ENCODE measurements around the gene SYNE4. TPM values are rescaled to one million over a fixed set of nuclear protein-coding genes. Genes with fewer than 3 reads are reported as not detected.

The SYNE4 gene
- total and polyA plus RNA-seq, 2 of the 4 experiments (the other 2 are of a cell fraction), result 0.27 TPM; not detected in 1

- Histone ChIP-seq H3K9me3 (ENCODE audit: control insufficient read depth, insufficient read depth, low read length) (no peaks in the 10 kb centered on the region), H4K91ac (ENCODE audit: insufficient read depth, low read depth, low read length) (no peak overlapping the region), H3K9ac (ENCODE audit: low read depth, low read length) (peak overlapping the region; percentile 27; the same call in 1 of the 2 replicates), H4K5ac (ENCODE audit: low read depth, low read length) (peak overlapping the region; percentile 12; the same call in 1 of the 2 replicates), H3K36me3 (ENCODE audit: control insufficient read depth, insufficient read depth, low read length) (no peaks in the 10 kb centered on the region; the same call in 1 of the 2 replicates), H2BK20ac (ENCODE audit: low read depth, low read length) (no peak overlapping the region), H3K27ac (ENCODE audit: insufficient read depth, low read length) (no peak overlapping the region; the same call in 1 of the 2 replicates), H3K23ac (ENCODE audit: low read depth, low read length) (no peak overlapping the region), H3K27me3 (ENCODE audit: control insufficient read depth, insufficient read depth, low read length) (no peaks in the 10 kb centered on the region), H3K18ac (ENCODE audit: low read depth, low read length) (no peak overlapping the region), H4K8ac (ENCODE audit: low read depth in 2 of 2, low read length in 2 of 2) (peak overlapping the region in 1 of 2 experiments; percentile 82; a peak in 1 of 4 replicates), H4K20me1 (ENCODE audit: insufficient read depth, low read length) (no peaks in the 10 kb centered on the region; the same call in 1 of the 2 replicates), H3K4ac (ENCODE audit: low read depth, low read length) (no peak overlapping the region), H3K4me2 (ENCODE audit: low read depth, low read length) (peak overlapping the region; percentile 19; the same call in 1 of the 2 replicates), H3K56ac (ENCODE audit: extremely low read depth, insufficient read depth, low read length) (no peak overlapping the region), H3K4me1 (ENCODE audit: control insufficient read depth, insufficient read depth, low read length) (peaks cover 7% of the 10 kb centered on the region; the same call in 1 of the 2 replicates), H3K9me1 (ENCODE audit: insufficient read depth, low read length) (peaks cover 6% of the 10 kb centered on the region), H2AFZ (replicated peaks; ENCODE audit: low read length, poor library complexity) (peak overlapping the region; percentile 85), H2BK120ac (ENCODE audit: low read depth, low read length) (no peak overlapping the region), H3K79me1 (ENCODE audit: low read depth in 1 of 2, low read length in 2 of 2) (peaks cover 7 to 14% of the 10 kb centered on the region in 2 experiments; a peak in 3 of 4 replicates), H2AK9ac (replicated peaks; ENCODE audit: low read depth, low read length, poor library complexity) (peak overlapping the region; percentile 46), H2BK5ac (ENCODE audit: low read depth, low read length, poor library complexity, severe bottlenecking) (no peak overlapping the region), H2AK5ac (ENCODE audit: low read depth, low read length) (peak overlapping the region; percentile 4; the same call in 1 of the 2 replicates), H3K14ac (replicated peaks; ENCODE audit: low read depth, low read length) (no peak overlapping the region), H3K4me3 (ENCODE audit: insufficient read depth, low read depth, low read length) (peak overlapping the region; percentile 24), H2BK15ac (ENCODE audit: low read depth, low read length) (no peak overlapping the region)
- ChIA-PET POLR2A (ENCODE audit: unreplicated experiment) (no interaction called here), CTCF (no interaction called here)
- dilution Hi-C loops (cut with HindIII; ENCODE audit: low sequenced_read_pairs, unreplicated experiment), result no loop called here
- no TSS peak for BruUV-seq (replicated peaks)
- in situ Hi-C loops (cut with MboI; ENCODE audit: low sequenced_read_pairs), result no loop called here
- TF ChIP-seq USF2 (IDR thresholded peaks at IDR 0.05; ENCODE audit: low read depth, low read length) (no peak), RAD21 (IDR thresholded peaks at IDR 0.05; ENCODE audit: low read length) (no peak), NFE2L2 (IDR thresholded peaks at IDR 0.05; ENCODE audit: low read depth, low read length) (no peak), CEBPB (IDR thresholded peaks at IDR 0.05; ENCODE audit: low read depth, low read length) (no peak), RFX5 (IDR thresholded peaks at IDR 0.05; ENCODE audit: low read depth, low read length) (no peak), MAFK (IDR thresholded peaks at IDR 0.05; ENCODE audit: low read depth, low read length) (no peak), SMC3 (IDR thresholded peaks at IDR 0.05; ENCODE audit: low read depth, low read length) (no peak), RCOR1 (IDR thresholded peaks at IDR 0.05; ENCODE audit: insufficient replicate concordance, low read length) (no peak), CHD1 (IDR thresholded peaks at IDR 0.05; ENCODE audit: low read depth, low read length) (no peak), FOS (IDR thresholded peaks at IDR 0.05; ENCODE audit: low read depth, low read length) (no peak)
- 75% methylated on average over 7 of the region's 15 CpGs; no CpG with 5 or more reads in 1 of the 2 experiments for WGBS, 2 experiments (ENCODE audit: extremely low coverage in 2 of 2, insufficient read length in 1 of 2)
- intact Hi-C loops (cut with micrococcal nuclease), result no loop called here
- DNase-seq (no peak), ATAC-seq (ENCODE audit: low read depth) (no peak)
These were observed 1.2 kb upstream of the SYNE4 start for GRCh38 chr19:36009633-36010379.
